Kidney (tissue), 14 donors: ENCODE results near the gene ABCA7. TPM values are rescaled to one million over a fixed set of nuclear protein-coding genes. Genes with fewer than 3 reads are reported as not detected.

Experiments
- DNase-seq, 5 donors: peaks; one replicate each; pipeline ENCODE4 v3.0.0-alpha.2; 2013 to 2020
- FAIRE-seq: peaks from 2 replicates; lab custom pipeline; 2012; peaks lifted over from hg19 to GRCh38; lab: Jason Lieb, UNC
- H3K27ac ChIP-seq, 2 donors: one replicate each; pipeline ENCODE4 v1.7.0; 2013; ENCODE audit warnings: low read depth in 2 of 2, low read length in 2 of 2, inconsistent platforms in 1 of 2
- H3K27me3 ChIP-seq: one replicate; pipeline ENCODE4 v1.7.1; 2013; ENCODE audit warnings: low read length, inconsistent platforms; ENCODE audit not compliant: control insufficient read depth, insufficient read depth
- H3K36me3 ChIP-seq, 3 donors: one replicate each; pipeline versions ENCODE4 v1.7.0 to v1.7.1; 2013; ENCODE audit warnings: low read length in 3 of 3, control low read depth in 1 of 3, inconsistent platforms in 1 of 3; ENCODE audit not compliant: insufficient read depth in 3 of 3, control insufficient read depth in 2 of 3
- H3K4me1 ChIP-seq, 3 donors: one replicate each; pipeline versions ENCODE4 v1.7.0 to v1.7.1; 2013; ENCODE audit warnings: low read length in 3 of 3, inconsistent platforms in 1 of 3, low read depth in 1 of 3; ENCODE audit not compliant: control insufficient read depth in 2 of 3, insufficient read depth in 2 of 3
- H3K4me3 ChIP-seq, 3 donors: one replicate each; pipeline versions ENCODE4 v1.7.0 to v1.8.1; 2013; ENCODE audit warnings: low read length in 3 of 3, control low read depth in 1 of 3, inconsistent platforms in 1 of 3
- H3K9ac ChIP-seq, 3 donors: one replicate each; pipeline versions ENCODE4 v1.7.0 to v1.7.1; 2013; ENCODE audit warnings: low read length in 3 of 3, control low read depth in 1 of 3, inconsistent platforms in 1 of 3
- H3K9me3 ChIP-seq, 3 donors: one replicate each; pipeline versions ENCODE4 v1.7.0 to v1.7.1; 2013; ENCODE audit warnings: low read length in 3 of 3, control low read depth in 1 of 3, inconsistent platforms in 1 of 3; ENCODE audit not compliant: control insufficient read depth in 2 of 3, insufficient read depth in 1 of 3
- intact Hi-C: fragments of 100-400 bp; cut with DNase I; formaldehyde crosslinking; loops from one replicate; pipeline ENCODE4 v1.11.1; 2022
- polyA plus RNA-seq: library from polyadenylated mRNA; stranded (reverse); fragments of 350-450 nt; fragmentation: Illumina TruSeq; extraction: RNeasy Lipid Tissue Mini Kit (QIAGEN cat#74804); gene quantifications from one replicate; pipeline ENCODE4 v1.2.3, GENCODE V29; 2014; ENCODE audit warnings: low read depth, low replicate concordance; ENCODE audit not compliant: insufficient read depth
- total RNA-seq: library from RNA; stranded (reverse); fragmentation: NEBNext Ultra II Directional; extraction: Animal tissue kit (Norgen Biotek cat#: 25700); gene quantifications from one replicate; pipeline ENCODE4 v1.2.1, GENCODE V29; 2021
- TF ChIP-seq, protein P1 (sequence below): IDR thresholded peaks from 3 replicates; pipeline ENCODE4 v1.5.1; 2012; ENCODE audit warnings: mild to moderate bottlenecking, moderate library complexity, borderline replicate concordance; ENCODE audit not compliant: insufficient read depth; ENCODE audit errors: extremely low read depth
- donor health status: control.
- donor health status: control.
- donor health status: control.
- donor health status: control.
- donor health status: control.
- donor health status: DM: yes; HTN: yes; CAD: no.
- donor health status: Normal renal cell carcinoma (clear cell type).

Gene ABCA7
- total and polyA plus RNA-seq, 2 donors from 2014 or later, result 11.7 to 20.4 TPM

DNA sequence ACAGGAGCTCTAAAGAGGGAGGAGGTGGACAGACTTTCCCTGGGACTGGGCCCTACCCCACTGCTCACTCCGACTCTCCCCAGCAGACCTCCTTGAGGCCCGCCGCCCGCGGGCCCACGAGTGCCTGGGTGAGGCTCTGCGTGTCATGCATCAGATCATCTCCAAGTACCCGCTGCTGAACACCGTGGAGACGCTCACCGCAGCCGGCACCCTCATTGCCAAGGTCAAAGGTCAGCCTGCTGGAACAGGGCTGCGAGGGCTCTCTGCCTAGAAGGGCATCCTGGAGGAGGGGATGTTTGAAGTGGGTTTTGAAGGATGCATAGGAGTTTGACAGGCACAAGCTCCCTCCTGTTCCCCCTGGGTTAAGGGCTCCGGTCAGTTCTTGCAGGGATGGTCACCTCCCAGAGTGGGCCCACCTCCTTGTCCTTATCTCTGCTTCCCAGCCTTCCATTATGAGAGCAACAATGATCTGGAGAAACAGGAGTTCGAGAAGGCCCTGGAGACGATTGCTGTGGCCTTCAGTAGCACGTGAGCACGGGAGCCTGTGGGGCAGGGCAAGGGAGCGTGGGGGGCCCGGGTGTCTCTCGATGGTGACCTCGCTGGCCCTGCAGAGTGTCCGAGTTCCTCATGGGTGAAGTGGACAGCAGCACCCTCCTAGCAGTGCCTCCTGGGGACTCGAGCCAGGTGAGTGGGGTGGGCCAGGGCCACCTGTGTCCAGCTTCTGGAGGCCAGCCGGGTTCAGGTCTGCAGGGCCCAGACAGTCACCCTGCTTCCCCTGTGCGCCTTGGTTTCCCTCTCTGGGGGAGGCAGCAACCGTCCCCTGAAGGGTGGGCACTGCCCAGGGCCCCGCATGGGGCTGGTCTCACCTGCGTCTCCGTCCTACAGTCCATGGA lies 33.4 kb downstream of the ABCA7 start:
- Histone ChIP-seq H3K27me3 (peaks cover 20% of the 10 kb centered on the region), H3K36me3 (no peaks in the 10 kb centered on the region), H3K9me3 (no peaks in the 10 kb centered on the region), H3K4me1 (peaks cover 0 to 6% (median 0%) of the 10 kb centered on the region in 3 donors), H3K4me3 (no peak overlapping the region), H3K27ac (no peak overlapping the region), H3K9ac (no peak overlapping the region)
- TF ChIP-seq, protein P1, sequence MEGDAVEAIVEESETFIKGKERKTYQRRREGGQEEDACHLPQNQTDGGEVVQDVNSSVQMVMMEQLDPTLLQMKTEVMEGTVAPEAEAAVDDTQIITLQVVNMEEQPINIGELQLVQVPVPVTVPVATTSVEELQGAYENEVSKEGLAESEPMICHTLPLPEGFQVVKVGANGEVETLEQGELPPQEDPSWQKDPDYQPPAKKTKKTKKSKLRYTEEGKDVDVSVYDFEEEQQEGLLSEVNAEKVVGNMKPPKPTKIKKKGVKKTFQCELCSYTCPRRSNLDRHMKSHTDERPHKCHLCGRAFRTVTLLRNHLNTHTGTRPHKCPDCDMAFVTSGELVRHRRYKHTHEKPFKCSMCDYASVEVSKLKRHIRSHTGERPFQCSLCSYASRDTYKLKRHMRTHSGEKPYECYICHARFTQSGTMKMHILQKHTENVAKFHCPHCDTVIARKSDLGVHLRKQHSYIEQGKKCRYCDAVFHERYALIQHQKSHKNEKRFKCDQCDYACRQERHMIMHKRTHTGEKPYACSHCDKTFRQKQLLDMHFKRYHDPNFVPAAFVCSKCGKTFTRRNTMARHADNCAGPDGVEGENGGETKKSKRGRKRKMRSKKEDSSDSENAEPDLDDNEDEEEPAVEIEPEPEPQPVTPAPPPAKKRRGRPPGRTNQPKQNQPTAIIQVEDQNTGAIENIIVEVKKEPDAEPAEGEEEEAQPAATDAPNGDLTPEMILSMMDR, result no peak
- FAIRE-seq (no peak), DNase-seq (no peak)
- intact Hi-C loops, result no loop called here

DNA sequence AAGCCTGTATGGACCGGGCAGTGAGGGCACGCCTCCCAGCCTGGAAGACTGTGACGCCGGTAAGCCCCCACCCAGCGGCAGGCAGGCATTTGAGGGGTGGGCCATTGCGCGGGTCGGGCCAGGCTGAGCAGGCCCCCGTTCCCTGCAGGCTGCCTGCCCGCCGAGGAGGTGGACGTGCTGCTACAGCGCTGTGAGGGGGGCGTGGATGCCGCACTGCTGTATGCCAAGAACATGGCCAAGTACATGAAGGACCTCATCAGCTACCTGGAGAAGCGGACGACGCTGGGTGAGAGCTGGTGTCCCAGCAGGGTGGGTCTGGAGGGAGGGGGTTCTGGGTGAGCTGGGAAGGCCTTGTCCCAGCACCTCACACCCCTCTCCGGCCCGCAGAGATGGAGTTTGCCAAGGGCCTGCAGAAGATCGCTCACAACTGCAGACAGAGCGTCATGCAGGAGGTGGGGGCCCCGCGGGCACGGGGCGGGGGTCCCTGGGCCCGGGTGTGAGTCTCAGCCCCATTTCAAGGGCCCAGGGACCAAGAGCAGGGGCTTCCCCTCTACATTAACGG lies 34.1 kb downstream of the ABCA7 start:
- DNase-seq, result no peak
- Histone ChIP-seq H3K27me3 (peaks cover 16% of the 10 kb centered on the region), H3K9ac (no peak overlapping the region), H3K27ac (no peak overlapping the region), H3K4me3 (no peak overlapping the region), H3K36me3 (no peaks in the 10 kb centered on the region), H3K4me1 (peaks cover 0 to under 1% (median 0%) of the 10 kb centered on the region in 3 donors), H3K9me3 (no peaks in the 10 kb centered on the region)
- TF ChIP-seq, protein P1, result no peak
- no peak for FAIRE-seq
- intact Hi-C loops, result no loop called here

DNA sequence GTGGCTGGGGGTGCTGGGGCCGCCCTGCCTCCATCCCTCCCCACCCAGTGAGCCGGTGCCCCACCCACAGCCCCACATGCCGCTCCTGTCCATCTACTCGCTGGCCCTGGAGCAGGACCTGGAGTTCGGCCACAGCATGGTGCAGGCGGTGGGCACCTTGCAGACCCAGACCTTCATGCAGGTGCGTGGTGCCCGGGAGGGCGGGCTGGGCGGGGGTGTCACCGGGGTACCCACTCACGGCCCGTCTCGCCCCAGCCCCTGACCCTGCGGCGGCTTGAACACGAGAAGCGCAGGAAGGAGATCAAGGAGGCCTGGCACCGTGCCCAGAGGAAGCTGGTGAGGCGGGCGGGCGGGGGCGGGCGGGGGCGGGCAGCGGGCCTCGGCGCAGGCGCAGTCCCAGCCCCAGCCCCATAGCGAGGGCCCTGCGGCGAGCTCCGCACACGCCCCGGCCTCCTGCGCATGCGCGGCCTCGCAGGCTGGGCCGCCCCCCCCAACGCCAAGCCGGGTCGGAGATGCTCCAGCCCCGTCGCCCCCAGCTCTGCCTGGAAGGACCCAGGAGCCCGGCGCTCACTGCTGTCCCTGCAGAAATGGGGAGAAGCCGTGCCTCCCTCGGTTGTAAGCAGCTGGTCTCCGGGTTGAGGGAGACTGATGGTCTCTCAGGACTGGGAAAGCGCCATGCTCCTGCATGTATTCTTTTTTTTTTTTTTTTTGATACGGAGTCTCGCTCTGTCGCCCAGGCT lies 34.8 kb downstream of the ABCA7 start:
- no peak overlapping the region for H3K4me3 ChIP-seq
- TF ChIP-seq, protein P1, result no peak
- intact Hi-C loops, result no loop called here
- no peaks in the 10 kb centered on the region for H3K36me3 ChIP-seq
- no peak overlapping the region for H3K27ac ChIP-seq
- peak in 2 of 5 donors; percentile 52 to 96 for DNase-seq
- H3K9me3 ChIP-seq, result no peaks in the 10 kb centered on the region
- H3K27me3 ChIP-seq, result peaks cover 10% of the 10 kb centered on the region
- H3K4me1 ChIP-seq, result no peaks in the 10 kb centered on the region
- H3K9ac ChIP-seq, result no peak overlapping the region
- no peak for FAIRE-seq
